ENCODE data around the gene SYTL3. TPM values are rescaled to one million over a fixed set of nuclear protein-coding genes. Genes with fewer than 3 reads are reported as not detected.

Gene SYTL3
- total and polyA plus RNA-seq, 2 donors (not counting 1 experiment from before 2014, with no cell fraction given): 1.1 to 5.4 TPM

DNA sequence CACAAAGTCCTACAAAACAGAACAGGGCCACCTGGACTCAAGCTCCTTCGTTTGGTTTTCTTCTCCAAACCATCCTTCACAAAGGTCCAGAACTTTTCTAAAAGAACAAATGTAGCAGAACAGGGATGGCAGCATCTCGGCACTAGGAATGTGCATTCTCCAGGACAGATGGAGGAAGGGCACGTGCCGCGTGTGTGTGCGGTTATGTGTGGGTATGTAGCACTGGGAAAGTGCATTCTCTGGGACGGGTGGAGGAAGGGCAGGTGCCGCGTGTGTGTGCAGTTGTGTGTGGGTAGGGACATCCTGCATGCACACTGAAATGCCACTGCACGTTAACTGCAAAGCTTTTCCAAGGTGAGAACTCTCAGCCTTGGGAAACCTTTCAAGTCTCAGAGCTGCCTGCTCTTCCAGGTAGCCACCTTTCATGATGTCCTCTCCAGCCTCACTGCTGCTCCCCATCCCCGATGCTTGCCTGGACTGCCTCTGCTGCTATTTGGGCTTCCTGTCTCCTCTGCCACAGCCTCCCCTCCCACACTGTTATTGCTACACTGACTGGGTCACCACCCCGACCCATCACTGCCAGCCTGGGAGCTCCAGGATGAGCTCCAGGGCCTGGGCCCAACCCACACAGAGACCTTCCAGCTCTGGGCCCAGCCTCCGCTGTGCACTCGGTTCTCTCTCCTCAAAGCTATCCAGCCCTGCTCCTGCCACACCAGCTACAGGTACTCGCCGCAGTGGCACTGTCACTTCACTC lies 121.7 kb downstream of the SYTL3 start:
- H3K4me2 ChIP-seq (replicated peaks; ENCODE audit: low read depth, low read length, poor library complexity, severe bottlenecking): no peak overlapping the region
- H3K79me2 ChIP-seq (ENCODE audit: control insufficient read depth, insufficient read depth, low read length): peaks cover 40% of the 10 kb centered on the region
- intact Hi-C loops (cut with micrococcal nuclease): loop anchor here (5.0 kb wide), 1 partner anchor 36 kb away; no protein-coding TSS in a partner anchor

More for the DNA sequence above, 121.7 kb downstream of the SYTL3 start:
- Histone ChIP-seq H3K9ac (ENCODE audit: low read length) (no peak overlapping the region), H3K9me3 (ENCODE audit: control extremely low read depth in 1 of 3, control insufficient read depth in 2 of 3, insufficient read depth in 1 of 3, low read length in 2 of 3) (no peaks in the 10 kb centered on the region), H3K4me1 (ENCODE audit: control insufficient read depth in 2 of 2, insufficient read depth in 2 of 2, low read length in 2 of 2) (no peaks in the 10 kb centered on the region), H3K4me3 (ENCODE audit: control extremely low read depth in 1 of 5, extremely low read depth in 1 of 5, insufficient read depth in 1 of 5, low read depth in 2 of 5, low read length in 4 of 5) (no peak overlapping the region), H3K27ac (ENCODE audit: low read length in 2 of 2) (no peak overlapping the region), H3K36me3 (replicated peaks in 1 of 2; ENCODE audit: control extremely low read depth in 1 of 2, control insufficient read depth in 1 of 2, extremely low read depth in 1 of 2, insufficient read depth in 2 of 2, low read length in 1 of 2) (peaks cover 31 to 99% of the 10 kb centered on the region in 2 experiments), H4K20me1 (ENCODE audit: control insufficient read depth, insufficient read depth, low read length, poor library complexity, severe bottlenecking) (peaks cover 98% of the 10 kb centered on the region), H2AFZ (ENCODE audit: insufficient read depth, low read depth, low read length, poor library complexity, severe bottlenecking) (no peak overlapping the region), H3K27me3 (replicated peaks in 1 of 4; ENCODE audit: control extremely low read depth in 1 of 4, control insufficient read depth in 3 of 4, insufficient read depth in 4 of 4, low read length in 3 of 4) (no peaks in the 10 kb centered on the region)
- no peak for ATAC-seq (ENCODE audit: low read depth)
- TF ChIP-seq, protein P1, sequence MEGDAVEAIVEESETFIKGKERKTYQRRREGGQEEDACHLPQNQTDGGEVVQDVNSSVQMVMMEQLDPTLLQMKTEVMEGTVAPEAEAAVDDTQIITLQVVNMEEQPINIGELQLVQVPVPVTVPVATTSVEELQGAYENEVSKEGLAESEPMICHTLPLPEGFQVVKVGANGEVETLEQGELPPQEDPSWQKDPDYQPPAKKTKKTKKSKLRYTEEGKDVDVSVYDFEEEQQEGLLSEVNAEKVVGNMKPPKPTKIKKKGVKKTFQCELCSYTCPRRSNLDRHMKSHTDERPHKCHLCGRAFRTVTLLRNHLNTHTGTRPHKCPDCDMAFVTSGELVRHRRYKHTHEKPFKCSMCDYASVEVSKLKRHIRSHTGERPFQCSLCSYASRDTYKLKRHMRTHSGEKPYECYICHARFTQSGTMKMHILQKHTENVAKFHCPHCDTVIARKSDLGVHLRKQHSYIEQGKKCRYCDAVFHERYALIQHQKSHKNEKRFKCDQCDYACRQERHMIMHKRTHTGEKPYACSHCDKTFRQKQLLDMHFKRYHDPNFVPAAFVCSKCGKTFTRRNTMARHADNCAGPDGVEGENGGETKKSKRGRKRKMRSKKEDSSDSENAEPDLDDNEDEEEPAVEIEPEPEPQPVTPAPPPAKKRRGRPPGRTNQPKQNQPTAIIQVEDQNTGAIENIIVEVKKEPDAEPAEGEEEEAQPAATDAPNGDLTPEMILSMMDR (IDR thresholded peaks at IDR 0.05): no peak
- TF ChIP-seq EZH2 (IDR thresholded peaks at IDR 0.05; ENCODE audit: borderline replicate concordance, insufficient read depth, low read depth, low read length, poor library complexity, severe bottlenecking): no peak
- no peaks in the 10 kb centered on the region for H3K27me3 Mint-ChIP-seq
- ChIA-PET POLR2A (interaction anchor here (1.2 to 1.4 kb wide), 2 partner anchors 10 to 219 kb away, joined by 3 read pairs; no protein-coding TSS in a partner anchor), CTCF (interaction anchor here (1.3 to 2.2 kb wide), 3 partner anchors 17 to 201 kb away, joined by 3 to 10 read pairs (median 8); no protein-coding TSS in a partner anchor)
- H3K4me1 Mint-ChIP-seq: peaks cover under 1% of the 10 kb centered on the region
- DNase-seq: no peak
- H3K9me3 Mint-ChIP-seq (ENCODE audit: insufficient read depth): no peaks in the 10 kb centered on the region
- no peak overlapping the region for H3K4me3 Mint-ChIP-seq
- 90% methylated on average over 15 of the region's 16 CpGs for WGBS (ENCODE audit: insufficient coverage)
- peak overlapping the region; percentile 81 for H3K27ac Mint-ChIP-seq

Measured in B cell (primary cell).